ENCODE data around the gene C19orf85.

DNA sequence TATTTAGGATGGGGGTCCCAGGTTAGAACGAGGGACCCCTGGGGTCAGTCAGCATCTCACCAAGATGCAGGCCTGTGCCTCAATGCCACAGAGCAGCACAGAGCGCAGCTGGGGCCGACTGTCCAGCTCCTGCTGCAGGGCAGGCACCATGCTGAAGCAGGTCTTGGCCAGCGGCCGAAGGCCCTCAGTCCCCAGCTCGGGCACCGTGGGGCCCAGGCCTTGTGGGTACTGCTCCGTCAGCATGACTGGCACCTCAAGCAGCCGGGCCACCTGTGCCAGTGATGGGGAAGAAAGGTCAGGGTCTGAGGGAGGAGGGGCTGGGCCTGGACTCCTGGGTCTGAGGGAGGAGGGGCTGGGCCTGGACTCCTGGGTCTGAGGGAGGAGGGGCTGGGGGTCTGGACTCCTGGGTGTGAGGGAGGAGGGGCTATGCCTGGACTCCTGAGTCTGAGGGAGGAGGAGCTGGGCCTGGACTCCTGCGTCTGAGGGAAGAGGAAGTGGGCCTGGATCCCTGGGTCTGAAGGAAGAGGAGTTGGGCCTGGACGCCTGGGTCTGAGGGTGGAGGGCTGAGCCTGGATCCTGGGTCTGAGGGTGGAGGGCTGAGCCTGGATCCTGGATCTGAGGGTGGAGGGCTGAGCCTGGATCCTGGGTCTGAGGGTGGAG is 8.8 kb downstream of the C19orf85 start:
- TF ChIP-seq, protein P1, sequence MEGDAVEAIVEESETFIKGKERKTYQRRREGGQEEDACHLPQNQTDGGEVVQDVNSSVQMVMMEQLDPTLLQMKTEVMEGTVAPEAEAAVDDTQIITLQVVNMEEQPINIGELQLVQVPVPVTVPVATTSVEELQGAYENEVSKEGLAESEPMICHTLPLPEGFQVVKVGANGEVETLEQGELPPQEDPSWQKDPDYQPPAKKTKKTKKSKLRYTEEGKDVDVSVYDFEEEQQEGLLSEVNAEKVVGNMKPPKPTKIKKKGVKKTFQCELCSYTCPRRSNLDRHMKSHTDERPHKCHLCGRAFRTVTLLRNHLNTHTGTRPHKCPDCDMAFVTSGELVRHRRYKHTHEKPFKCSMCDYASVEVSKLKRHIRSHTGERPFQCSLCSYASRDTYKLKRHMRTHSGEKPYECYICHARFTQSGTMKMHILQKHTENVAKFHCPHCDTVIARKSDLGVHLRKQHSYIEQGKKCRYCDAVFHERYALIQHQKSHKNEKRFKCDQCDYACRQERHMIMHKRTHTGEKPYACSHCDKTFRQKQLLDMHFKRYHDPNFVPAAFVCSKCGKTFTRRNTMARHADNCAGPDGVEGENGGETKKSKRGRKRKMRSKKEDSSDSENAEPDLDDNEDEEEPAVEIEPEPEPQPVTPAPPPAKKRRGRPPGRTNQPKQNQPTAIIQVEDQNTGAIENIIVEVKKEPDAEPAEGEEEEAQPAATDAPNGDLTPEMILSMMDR (conservative IDR thresholded peaks at IDR 0.05; ENCODE audit: low read depth in 2 of 2), result no peak
- TF ChIP-seq POLR2AphosphoS5 (IDR thresholded peaks at IDR 0.05; ENCODE audit: low read depth) (no peak), EZH2 (IDR thresholded peaks at IDR 0.05; ENCODE audit: low read depth, unreplicated experiment) (no peak), EZH2phosphoT487 (IDR thresholded peaks at IDR 0.05; ENCODE audit: unreplicated experiment) (no peak), CREB1 (CRISPR knock-in tag; IDR thresholded peaks at IDR 0.05; ENCODE audit: low read depth) (no peak), ZNF114 (CRISPR knock-in tag; IDR thresholded peaks at IDR 0.05) (no peak), ZNF331 (CRISPR knock-in tag; IDR thresholded peaks at IDR 0.05; ENCODE audit: low read depth) (no peak)
- TF ChIP-seq, protein P2, sequence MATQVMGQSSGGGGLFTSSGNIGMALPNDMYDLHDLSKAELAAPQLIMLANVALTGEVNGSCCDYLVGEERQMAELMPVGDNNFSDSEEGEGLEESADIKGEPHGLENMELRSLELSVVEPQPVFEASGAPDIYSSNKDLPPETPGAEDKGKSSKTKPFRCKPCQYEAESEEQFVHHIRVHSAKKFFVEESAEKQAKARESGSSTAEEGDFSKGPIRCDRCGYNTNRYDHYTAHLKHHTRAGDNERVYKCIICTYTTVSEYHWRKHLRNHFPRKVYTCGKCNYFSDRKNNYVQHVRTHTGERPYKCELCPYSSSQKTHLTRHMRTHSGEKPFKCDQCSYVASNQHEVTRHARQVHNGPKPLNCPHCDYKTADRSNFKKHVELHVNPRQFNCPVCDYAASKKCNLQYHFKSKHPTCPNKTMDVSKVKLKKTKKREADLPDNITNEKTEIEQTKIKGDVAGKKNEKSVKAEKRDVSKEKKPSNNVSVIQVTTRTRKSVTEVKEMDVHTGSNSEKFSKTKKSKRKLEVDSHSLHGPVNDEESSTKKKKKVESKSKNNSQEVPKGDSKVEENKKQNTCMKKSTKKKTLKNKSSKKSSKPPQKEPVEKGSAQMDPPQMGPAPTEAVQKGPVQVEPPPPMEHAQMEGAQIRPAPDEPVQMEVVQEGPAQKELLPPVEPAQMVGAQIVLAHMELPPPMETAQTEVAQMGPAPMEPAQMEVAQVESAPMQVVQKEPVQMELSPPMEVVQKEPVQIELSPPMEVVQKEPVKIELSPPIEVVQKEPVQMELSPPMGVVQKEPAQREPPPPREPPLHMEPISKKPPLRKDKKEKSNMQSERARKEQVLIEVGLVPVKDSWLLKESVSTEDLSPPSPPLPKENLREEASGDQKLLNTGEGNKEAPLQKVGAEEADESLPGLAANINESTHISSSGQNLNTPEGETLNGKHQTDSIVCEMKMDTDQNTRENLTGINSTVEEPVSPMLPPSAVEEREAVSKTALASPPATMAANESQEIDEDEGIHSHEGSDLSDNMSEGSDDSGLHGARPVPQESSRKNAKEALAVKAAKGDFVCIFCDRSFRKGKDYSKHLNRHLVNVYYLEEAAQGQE (IDR thresholded peaks at IDR 0.05; ENCODE audit: unreplicated experiment), result no peak
